ENCODE data around the gene C1orf74.

The C1orf74 gene

GRCh38 chr1:209770636-209771415 lies 13.5 kb downstream of the C1orf74 start:
- DNase-seq, result no peak

GRCh38 chr1:209769971-209770370 lies 14.4 kb downstream of the C1orf74 start:
- DNase-seq, result no peak

- DNase-seq, result peak; percentile 13
These were observed 15.0 kb downstream of the C1orf74 start for GRCh38 chr1:209769171-209769904.

GRCh38 chr1:209768354-209768774 lies 16.0 kb downstream of the C1orf74 start:
- DNase-seq, result no peak

- DNase-seq, result no peak
These were observed 16.7 kb downstream of the C1orf74 start for GRCh38 chr1:209767706-209768105.

- DNase-seq, result no peak
These were observed 17.3 kb downstream of the C1orf74 start for GRCh38 chr1:209767096-209767495.

GRCh38 chr1:209766051-209766450 lies 18.3 kb downstream of the C1orf74 start:
- no peak for DNase-seq

GRCh38 chr1:209761011-209761635 lies 23.2 kb downstream of the C1orf74 start:
- no peak for DNase-seq

- no peak for DNase-seq
These were observed 24.5 kb downstream of the C1orf74 start for GRCh38 chr1:209759829-209760359.

GRCh38 chr1:209758400-209758799 lies 26.0 kb downstream of the C1orf74 start:
- no peak for DNase-seq

- no peak for DNase-seq
These were observed 27.5 kb downstream of the C1orf74 start for GRCh38 chr1:209756615-209757445.

GRCh38 chr1:209755926-209756614 lies 28.3 kb downstream of the C1orf74 start, which contains the start of gene TRAF3IP3:
TRAF3IP3 (plus strand) TSS chr1:209756053; CDS start chr1:209760040, 3,987 bp downstream.
- DNase-seq, result no peak

- DNase-seq, result no peak
These were observed 29.1 kb downstream of the C1orf74 start for GRCh38 chr1:209755256-209755655.

GRCh38 chr1:209752890-209753289 lies 31.5 kb downstream of the C1orf74 start:
- no peak for DNase-seq

- DNase-seq, result no peak
These were observed 32.6 kb downstream of the C1orf74 start for GRCh38 chr1:209751627-209752231.

- no peak for DNase-seq
These were observed 34.6 kb downstream of the C1orf74 start for GRCh38 chr1:209749670-209750323.

GRCh38 chr1:209749205-209749604 lies 35.2 kb downstream of the C1orf74 start:
- DNase-seq, result no peak

GRCh38 chr1:209748620-209749019 lies 35.7 kb downstream of the C1orf74 start:
- no peak for DNase-seq

GRCh38 chr1:209747580-209748262 lies 36.6 kb downstream of the C1orf74 start:
- peak; percentile 83 for DNase-seq
